Measurements from ENCODE around the gene MARF1.
"Not testable (repeated sequence)": the region's sequence is repeated elsewhere in the genome, so short reads cannot be mapped to it uniquely, and the experiment has no call there.

Gene MARF1

GRCh38 chr16:15654591-15654990 lies 11.6 kb upstream of the MARF1 start:
- DNase-seq (ENCODE audit: low read depth in 1 of 2, low spot score in 1 of 2) = no peak

- DNase-seq (ENCODE audit: low read depth in 1 of 2, low spot score in 1 of 2) = no peak
Observed at GRCh38 chr16:15653227-15653626, 10.3 kb upstream of the MARF1 start.

- DNase-seq (ENCODE audit: low read depth in 1 of 2, low spot score in 1 of 2) = no peak
Observed at GRCh38 chr16:15652293-15653001, 9.5 kb upstream of the MARF1 start.

GRCh38 chr16:15650698-15651171 lies 7.8 kb upstream of the MARF1 start:
- DNase-seq (ENCODE audit: low read depth in 1 of 2, low spot score in 1 of 2) = no peak

DNA sequence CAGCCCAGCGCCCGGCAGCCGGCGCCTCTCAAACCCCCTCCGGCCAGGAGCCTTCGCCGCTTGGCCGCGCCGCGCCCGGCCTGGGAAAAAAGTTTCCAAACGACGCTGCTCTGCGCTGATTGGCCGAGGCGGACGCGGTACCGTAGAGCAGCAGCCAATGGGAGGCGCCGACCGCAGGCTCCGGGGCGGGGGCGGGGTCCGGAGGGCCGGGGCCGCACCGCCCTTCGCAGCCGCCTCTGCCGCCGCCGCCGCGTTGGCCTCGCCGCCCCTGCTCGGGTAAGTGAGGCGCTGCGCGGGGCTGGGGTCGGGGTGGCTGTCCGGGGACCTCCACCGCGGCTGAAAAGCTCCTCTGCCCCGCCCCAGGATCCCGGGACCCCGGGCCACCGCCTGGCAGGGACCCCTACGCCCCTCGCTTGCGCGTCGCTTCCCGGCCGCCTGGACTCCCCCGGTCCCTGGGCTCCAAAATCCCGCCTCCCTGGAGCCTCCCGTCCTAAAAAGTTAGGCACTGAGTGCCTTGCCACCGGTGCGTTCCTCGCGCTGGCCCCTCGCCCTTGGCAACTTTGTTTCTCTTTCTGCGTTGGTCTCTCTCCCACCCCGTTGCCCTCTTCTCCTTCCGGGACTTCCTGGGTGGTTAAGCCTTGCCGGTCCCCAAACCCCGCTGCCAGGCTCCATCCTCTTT lies 7.2 kb upstream of the MARF1 start, which contains the start of gene NDE1:
Gene NDE1, plus strand, starts transcription at position 227 of the 679 bp plus-strand sequence. CDS start 14,534 bp downstream, outside the sequence.
- peak; percentile 75 to 78 for DNase-seq (ENCODE audit: low read depth in 1 of 2, low spot score in 1 of 2)

- no peak for DNase-seq (ENCODE audit: low read depth in 1 of 2, low spot score in 1 of 2)
Observed at GRCh38 chr16:15649727-15650018, 6.7 kb upstream of the MARF1 start.

DNA sequence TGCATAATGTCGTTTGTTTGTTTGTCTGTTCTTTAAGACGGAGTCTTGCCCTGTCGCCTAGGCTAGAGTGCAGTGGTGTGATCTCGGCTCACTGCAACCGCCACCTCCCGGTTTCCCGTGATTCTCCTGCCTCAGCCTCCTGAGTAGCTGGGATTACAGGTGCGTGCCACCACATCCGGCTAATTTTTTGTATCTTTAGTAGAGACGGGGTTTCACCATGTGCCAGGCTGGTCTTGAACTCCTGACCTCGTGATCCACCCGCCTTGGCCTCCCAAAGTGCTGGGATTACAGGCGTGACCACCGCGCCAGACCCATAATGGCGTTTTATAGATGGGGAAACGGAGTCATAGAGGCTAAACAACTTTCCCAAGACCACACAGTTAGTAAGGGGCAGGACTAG lies 6.4 kb upstream of the MARF1 start:
- not testable (repeated sequence) for DNase-seq (ENCODE audit: low read depth in 1 of 2, low spot score in 1 of 2)

DNA sequence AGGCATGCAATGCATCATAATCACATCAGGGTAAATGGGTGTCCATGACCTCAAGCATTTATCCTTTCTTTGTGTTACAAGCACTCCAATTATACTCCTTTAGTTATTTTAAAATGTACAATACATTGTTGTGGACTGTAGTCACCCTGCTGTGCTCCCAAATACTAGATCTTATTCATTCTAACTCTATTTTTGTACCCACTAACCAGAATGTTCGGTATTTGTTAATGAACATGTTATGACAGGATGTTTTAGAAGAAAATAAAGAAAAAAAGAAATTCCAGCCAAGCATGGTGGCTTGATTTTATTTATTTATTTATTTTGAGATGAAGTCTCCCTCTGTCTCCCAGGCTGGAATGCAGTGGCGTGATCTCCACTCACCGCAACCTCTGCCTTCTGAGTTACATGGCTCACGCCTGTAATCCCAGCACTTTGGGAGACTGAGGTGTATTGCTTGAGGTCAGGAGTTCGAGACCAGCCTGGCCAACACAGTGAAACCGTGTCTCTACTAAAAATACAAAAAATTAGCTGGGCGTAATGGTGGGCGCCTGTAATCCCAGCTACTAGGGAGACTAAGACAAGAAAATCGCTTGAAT lies 5.3 kb upstream of the MARF1 start:
- DNase-seq (ENCODE audit: low read depth in 1 of 2, low spot score in 1 of 2) = no peak

DNA sequence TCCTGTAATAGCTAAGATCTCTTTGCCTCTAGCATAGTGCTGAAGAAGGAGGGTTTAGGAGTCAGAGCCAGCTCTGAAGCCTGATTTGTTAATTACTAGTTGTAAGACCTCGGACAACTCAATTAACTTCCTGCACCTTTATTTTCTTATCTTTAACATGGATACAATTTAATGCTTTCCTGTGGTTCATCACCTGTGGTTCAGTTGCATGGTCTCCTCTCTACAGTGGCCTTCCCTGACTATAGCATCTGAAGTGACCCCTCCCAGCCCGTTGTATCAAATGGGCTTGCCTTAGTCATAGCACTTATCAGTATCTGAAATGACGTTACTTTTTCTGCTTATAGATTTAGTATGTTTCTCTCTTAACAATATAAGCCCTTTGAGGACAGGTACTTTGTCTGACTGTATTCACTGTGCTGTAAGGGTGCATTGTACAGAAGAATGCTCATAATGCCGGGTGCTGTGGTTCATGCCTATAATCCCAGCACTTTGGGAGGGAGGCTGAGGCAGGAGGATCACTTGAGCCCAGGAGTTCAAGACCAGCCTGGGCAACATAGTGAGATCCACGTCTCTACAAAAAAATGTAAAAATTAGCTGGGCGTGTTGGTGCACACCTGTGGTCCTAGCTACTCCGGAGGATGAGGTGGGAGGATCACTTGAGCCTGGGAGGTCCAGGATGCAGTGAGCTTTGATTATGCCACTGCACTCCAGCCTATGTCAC lies 4.5 kb upstream of the MARF1 start:
- no peak for DNase-seq (ENCODE audit: low read depth in 1 of 2, low spot score in 1 of 2)

- DNase-seq (ENCODE audit: low read depth in 1 of 2, low spot score in 1 of 2) = not testable (repeated sequence)
Observed at GRCh38 chr16:15646557-15647293, 3.8 kb upstream of the MARF1 start.

DNA sequence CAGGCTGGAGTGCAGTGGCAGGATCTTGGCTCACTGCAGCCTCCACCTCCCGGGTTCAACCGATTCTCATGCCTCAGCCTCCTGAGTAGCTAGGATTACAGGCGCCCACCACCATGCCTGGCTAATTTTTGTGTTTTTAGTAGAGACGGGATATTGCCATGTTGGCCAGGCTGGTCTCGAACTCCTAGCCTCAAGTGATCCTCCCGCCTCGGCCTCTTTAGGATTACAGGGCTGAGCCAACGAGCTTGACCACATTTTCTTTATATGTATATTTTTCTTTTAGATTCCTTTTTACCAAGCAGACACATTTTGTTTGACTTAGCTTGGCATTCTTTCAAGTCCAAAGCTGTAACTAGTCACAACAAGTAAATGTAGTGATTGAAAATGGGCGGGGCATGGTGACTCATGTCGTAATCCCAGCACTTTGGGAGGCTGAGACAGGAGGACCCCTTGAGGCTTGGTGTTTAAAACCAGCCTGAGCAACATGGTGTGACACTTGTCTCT lies 2.1 kb upstream of the MARF1 start:
- DNase-seq (ENCODE audit: low read depth in 1 of 2, low spot score in 1 of 2) = peak in 1 of 2 donors; percentile 7

- DNase-seq (ENCODE audit: low read depth in 1 of 2, low spot score in 1 of 2) = no peak
Observed at GRCh38 chr16:15644267-15644961, 1.5 kb upstream of the MARF1 start.

DNA sequence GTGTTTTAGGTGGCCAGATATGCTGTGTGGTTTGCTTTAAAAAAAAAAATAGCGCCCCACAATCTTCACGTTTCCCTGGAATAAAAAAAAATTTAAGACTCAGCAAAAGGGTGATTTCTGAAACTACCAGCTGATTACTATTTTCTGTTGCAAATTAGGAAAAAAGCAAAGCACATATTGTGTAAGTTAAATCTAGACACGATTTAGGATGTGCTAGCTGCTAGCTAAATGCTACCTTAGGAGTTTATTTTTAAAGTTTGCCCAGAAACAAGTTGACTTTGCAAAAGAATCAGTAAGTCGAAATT lies 944 bp upstream of the MARF1 start:
- no peak for DNase-seq (ENCODE audit: low read depth in 1 of 2, low spot score in 1 of 2)

GRCh38 chr16:15642557-15643047 lies 352 bp downstream of the MARF1 start:
- peak; percentile 52 to 68 for DNase-seq (ENCODE audit: low read depth in 1 of 2, low spot score in 1 of 2)

DNA sequence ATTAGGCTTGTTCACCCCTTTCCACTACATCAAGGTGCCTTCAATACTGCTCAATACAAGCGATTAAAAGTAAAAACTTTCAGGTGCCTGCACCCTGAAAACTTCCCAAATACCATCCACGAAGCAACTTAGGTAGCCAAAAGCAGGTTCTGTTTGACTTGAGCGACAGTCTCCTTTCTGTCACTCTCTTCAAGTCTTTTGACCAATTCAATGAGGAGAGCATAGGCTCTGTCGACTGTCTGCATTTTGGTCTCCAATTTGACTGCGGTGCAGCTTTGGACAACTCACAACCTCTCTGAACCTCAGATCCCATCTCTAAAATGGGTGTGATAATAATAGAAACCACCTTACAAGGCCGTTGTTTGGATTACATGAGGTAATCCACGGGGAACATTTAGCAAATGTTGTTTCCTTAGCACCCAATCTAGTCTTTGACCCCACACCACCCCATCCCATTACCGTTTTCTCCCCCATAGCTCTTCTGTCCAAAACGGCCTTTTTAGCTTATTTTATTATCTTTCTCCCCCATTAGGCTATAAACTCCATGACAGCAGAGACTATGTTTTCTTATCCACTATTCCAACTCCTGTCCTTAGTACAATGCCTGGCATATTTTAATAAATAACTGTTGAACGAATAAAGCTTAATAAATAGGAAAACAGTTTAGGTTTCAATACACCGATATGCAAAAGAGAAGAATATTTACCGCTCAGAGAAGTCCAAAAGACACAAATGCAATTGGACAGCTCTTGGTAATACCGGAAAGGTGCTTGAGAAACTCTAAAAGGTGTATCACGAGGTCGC lies 999 bp downstream of the MARF1 start:
- DNase-seq (ENCODE audit: low read depth in 1 of 2, low spot score in 1 of 2) = no peak

GRCh38 chr16:15640966-15641365 lies 2.0 kb downstream of the MARF1 start:
- no peak for DNase-seq (ENCODE audit: low read depth in 1 of 2, low spot score in 1 of 2)

- DNase-seq (ENCODE audit: low read depth in 1 of 2, low spot score in 1 of 2) = peak in 1 of 2 donors; percentile 3
Observed at GRCh38 chr16:15639061-15639568, 3.8 kb downstream of the MARF1 start.

DNA sequence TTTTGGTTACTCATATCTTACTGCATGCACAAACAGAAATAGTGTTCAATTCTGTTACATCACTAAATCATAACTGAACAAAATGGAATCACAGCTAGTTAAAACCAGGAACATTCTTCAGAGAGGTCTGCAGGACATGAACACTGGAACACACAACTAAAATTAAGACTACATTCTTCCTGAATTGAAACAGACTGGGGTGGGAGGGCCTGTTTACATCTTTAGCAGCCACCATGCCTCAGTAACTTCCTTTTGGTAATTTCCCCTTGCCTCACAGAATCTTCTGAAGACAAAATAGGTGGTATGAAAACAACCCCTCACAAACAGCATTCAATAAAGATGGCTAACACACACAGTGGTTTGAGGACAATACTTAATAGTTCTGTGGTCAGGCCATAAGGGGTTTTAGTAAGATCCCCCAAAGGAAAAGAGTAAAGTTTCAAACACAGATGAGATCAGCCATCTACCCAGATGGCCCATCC lies 6.5 kb downstream of the MARF1 start:
- no peak for DNase-seq (ENCODE audit: low read depth in 1 of 2, low spot score in 1 of 2)

GRCh38 chr16:15635926-15636325 lies 7.0 kb downstream of the MARF1 start:
- DNase-seq (ENCODE audit: low read depth in 1 of 2, low spot score in 1 of 2) = no peak
